ENCODE measurements around the gene GLT8D2. TPM values are rescaled to one million over a fixed set of nuclear protein-coding genes. Genes with fewer than 3 reads are reported as not detected.

The GLT8D2 gene
- total and polyA plus RNA-seq, 2 donors from 2014 or later = 7.0 to 7.7 TPM

DNA sequence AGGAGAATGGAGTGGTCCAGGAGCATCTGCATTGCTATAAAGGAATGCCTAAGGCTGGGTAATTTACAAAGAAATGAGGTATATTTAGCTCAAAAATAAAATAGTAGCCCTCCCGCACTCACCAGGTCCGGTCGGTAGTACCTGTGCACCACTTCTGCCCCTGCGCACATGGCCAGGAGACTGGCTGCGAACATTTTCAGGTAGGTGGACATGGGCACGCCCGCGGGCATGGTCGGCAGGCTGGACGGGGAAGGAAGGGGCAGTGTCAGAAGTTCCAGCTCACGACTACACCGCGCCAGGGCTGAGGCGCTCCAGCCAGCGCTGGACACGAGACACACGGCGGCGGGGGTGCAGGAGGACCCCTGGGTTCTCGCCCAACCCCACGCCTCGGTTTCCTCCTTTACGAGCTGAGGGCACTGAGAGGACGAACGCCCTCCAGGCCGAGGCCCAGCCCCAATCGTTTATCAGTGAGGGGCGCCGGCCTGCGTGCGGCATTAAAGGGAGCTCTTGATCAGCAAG, 93.4 kb downstream of the GLT8D2 start:
- peak in 1 of 5 donors; percentile 31 for DNase-seq
- Histone ChIP-seq H3K9me3 (ENCODE audit: control insufficient read depth in 2 of 3, insufficient read depth in 1 of 3, low read length in 3 of 3) (no peaks in the 10 kb centered on the region), H3K4me3 (ENCODE audit: low read length in 3 of 3) (peak overlapping the region; percentile 74 to 96 (median 75)), H3K4me1 (ENCODE audit: control insufficient read depth in 2 of 3, insufficient read depth in 2 of 3, low read depth in 1 of 3, low read length in 3 of 3) (peaks cover 7 to 10% (median 8%) of the 10 kb centered on the region in 3 donors), H3K9ac (ENCODE audit: low read length in 3 of 3) (peak overlapping the region; percentile 74 to 93 (median 83)), H3K27ac (ENCODE audit: low read depth in 2 of 2, low read length in 2 of 2) (peak overlapping the region; percentile 78), H3K27me3 (ENCODE audit: control insufficient read depth, insufficient read depth, low read length) (no peaks in the 10 kb centered on the region), H3K36me3 (ENCODE audit: control insufficient read depth in 2 of 3, insufficient read depth in 3 of 3, low read length in 3 of 3) (peaks cover 6 to 21% (median 16%) of the 10 kb centered on the region in 3 donors)
- no peak for FAIRE-seq
- TF ChIP-seq, protein P1, sequence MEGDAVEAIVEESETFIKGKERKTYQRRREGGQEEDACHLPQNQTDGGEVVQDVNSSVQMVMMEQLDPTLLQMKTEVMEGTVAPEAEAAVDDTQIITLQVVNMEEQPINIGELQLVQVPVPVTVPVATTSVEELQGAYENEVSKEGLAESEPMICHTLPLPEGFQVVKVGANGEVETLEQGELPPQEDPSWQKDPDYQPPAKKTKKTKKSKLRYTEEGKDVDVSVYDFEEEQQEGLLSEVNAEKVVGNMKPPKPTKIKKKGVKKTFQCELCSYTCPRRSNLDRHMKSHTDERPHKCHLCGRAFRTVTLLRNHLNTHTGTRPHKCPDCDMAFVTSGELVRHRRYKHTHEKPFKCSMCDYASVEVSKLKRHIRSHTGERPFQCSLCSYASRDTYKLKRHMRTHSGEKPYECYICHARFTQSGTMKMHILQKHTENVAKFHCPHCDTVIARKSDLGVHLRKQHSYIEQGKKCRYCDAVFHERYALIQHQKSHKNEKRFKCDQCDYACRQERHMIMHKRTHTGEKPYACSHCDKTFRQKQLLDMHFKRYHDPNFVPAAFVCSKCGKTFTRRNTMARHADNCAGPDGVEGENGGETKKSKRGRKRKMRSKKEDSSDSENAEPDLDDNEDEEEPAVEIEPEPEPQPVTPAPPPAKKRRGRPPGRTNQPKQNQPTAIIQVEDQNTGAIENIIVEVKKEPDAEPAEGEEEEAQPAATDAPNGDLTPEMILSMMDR (IDR thresholded peaks at IDR 0.05; ENCODE audit: borderline replicate concordance, extremely low read depth, insufficient read depth) = no peak
- intact Hi-C loops (cut with DNase I) = no loop called here

DNA sequence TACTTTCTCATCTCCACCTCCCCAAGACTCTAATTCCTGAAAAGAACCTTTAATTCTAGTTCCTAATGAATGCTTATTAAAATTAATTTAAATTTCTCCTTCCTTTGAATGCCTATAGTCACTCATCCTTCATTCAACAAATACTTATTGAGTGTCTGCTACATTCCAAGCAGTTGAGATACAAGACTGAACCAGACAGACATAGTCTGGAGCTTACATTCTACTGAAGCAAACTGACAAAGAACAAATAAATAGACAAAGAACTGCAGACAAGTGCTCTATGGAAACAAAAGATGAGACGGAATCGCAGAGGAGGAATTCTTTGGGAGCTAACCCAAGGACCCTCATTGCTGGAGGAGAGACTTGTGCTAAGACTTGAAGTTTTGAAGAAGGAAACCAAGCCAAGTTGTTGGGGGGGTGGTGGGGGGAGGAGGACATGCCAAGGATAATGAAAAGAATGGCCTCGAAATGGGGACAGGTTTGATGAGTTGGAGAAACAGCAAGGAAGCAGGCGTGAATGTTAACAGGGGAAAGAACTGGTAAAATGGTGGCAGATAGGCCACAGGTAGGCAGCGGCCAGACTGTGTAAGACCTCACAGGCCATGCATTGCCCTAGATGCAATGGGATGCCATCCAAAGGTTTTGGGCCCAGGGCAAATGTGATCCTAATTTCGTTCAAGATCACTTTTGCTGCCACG, 94.0 kb downstream of the GLT8D2 start:
- intact Hi-C loops (cut with DNase I) = no loop called here
- Histone ChIP-seq H3K9me3 (ENCODE audit: control insufficient read depth in 2 of 3, insufficient read depth in 1 of 3, low read length in 3 of 3) (no peaks in the 10 kb centered on the region), H3K36me3 (ENCODE audit: control insufficient read depth in 2 of 3, insufficient read depth in 3 of 3, low read length in 3 of 3) (peaks cover 6 to 21% (median 18%) of the 10 kb centered on the region in 3 donors), H3K4me3 (ENCODE audit: low read length in 3 of 3) (peak overlapping the region; percentile 74 to 96 (median 75)), H3K27me3 (ENCODE audit: control insufficient read depth, insufficient read depth, low read length) (no peaks in the 10 kb centered on the region), H3K27ac (ENCODE audit: low read depth in 2 of 2, low read length in 2 of 2) (no peak overlapping the region), H3K9ac (ENCODE audit: low read length in 3 of 3) (peak overlapping the region; percentile 74 to 93 (median 83)), H3K4me1 (ENCODE audit: control insufficient read depth in 2 of 3, insufficient read depth in 2 of 3, low read depth in 1 of 3, low read length in 3 of 3) (peaks cover 7 to 10% (median 8%) of the 10 kb centered on the region in 3 donors)
- TF ChIP-seq, protein P1 (IDR thresholded peaks at IDR 0.05; ENCODE audit: borderline replicate concordance, extremely low read depth, insufficient read depth) = no peak
- FAIRE-seq (no peak), DNase-seq (peak in 2 of 5 donors; percentile 15 to 49)

DNA sequence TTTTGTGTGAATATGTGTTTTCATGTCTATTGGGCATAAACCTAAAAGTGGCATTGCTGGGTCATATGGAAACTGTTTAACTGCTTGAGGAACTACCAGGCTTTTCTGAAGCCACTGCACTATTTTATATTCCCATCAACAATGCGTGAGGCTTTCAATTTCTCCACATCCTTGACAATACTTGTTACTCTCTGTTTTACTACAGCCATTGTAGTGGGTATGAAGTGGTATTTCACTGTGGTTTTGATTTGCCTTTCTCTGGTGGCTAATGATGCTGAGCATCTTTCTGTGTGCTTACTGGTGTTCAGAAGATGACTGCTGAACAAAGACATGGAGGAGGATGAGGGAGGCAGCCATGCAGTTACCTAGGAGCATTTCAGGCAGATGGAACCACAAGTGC, 97.5 kb downstream of the GLT8D2 start:
- peaks cover 11 to 39% (median 32%) of the 10 kb centered on the region in 3 donors for H3K36me3 ChIP-seq (ENCODE audit: control insufficient read depth in 2 of 3, insufficient read depth in 3 of 3, low read length in 3 of 3)
- intact Hi-C loops (cut with DNase I) = no loop called here
- H3K27ac ChIP-seq (ENCODE audit: low read depth in 2 of 2, low read length in 2 of 2) = no peak overlapping the region

More for the DNA sequence above, 97.5 kb downstream of the GLT8D2 start:
- Histone ChIP-seq H3K27me3 (ENCODE audit: control insufficient read depth, insufficient read depth, low read length) (no peaks in the 10 kb centered on the region), H3K9ac (ENCODE audit: low read length in 3 of 3) (no peak overlapping the region), H3K4me3 (ENCODE audit: low read length in 3 of 3) (no peak overlapping the region), H3K9me3 (ENCODE audit: control insufficient read depth in 2 of 3, insufficient read depth in 1 of 3, low read length in 3 of 3) (no peaks in the 10 kb centered on the region), H3K4me1 (ENCODE audit: control insufficient read depth in 2 of 3, insufficient read depth in 2 of 3, low read depth in 1 of 3, low read length in 3 of 3) (peaks cover 7 to 10% (median 8%) of the 10 kb centered on the region in 3 donors)
- no peak for DNase-seq
- TF ChIP-seq, protein P1 (IDR thresholded peaks at IDR 0.05; ENCODE audit: borderline replicate concordance, extremely low read depth, insufficient read depth) = no peak
- FAIRE-seq = no peak

All from kidney (tissue), 14 donors.